ENCODE measurements around the gene PSMC4.
"Not testable (repeated sequence)": the region's sequence is repeated elsewhere in the genome, so short reads cannot be mapped to it uniquely, and the experiment has no call there.

Gene PSMC4

DNA sequence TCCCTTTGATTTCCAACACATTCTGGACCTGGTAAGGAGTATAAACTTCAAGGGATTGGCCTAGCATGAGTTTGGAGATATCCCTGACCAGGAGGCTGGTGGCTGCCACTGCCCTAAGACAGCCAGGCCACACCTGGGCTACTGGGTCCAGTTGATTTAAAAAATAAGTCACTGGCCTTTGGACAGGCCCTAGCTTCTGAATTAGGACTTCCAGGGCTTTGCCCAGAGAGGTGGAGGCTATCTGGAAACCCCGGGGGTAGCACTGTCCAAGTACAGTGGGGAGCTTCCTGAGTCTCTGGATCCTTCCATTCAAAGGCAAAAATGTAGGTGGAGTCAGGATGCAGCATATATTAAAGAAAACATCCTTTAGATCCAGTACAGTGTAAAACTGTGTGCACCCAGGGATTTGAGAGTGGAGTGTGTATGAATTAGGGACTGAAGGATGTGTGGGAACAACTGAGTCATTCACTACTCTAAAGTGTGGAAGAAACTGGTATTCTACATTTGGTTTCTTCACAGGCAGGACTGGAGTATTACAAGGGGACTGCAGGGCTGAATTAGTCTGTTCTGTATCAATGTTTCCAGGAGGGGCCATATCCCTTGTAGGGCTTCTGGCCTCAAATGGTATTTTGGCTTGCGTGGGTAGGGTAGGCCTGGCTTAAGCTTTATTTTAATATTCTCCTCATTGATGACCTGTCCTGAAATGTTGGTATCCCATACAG, 21.8 kb upstream of the PSMC4 start:
- no peak for DNase-seq

DNA sequence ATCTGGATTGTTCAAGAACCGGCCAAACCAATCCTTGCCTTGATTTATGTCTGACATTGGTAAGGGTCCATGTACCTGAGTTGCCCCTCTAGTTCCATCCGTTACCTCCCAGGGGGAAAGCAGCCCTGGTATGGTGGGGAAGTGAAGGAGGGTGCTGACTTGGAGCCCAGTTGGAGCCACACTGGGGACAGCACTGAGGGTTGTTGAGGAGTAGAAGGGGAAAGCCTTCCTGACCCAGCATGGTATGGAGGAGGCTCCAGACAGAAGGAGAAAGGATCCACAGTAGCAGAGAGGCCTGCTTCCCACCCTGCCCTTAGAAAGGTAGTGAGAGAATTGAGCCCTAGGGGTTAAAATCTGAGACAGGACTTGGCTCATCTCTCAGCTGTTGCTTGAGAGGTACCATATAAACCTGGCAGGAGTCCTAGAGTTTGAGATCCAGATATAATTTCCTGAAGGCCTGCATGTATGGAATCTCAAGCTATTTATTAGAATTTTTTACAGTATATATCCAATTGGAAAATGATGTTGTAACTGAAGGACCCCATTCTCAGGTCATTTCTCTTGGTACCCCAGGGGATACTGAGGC, 19.8 kb upstream of the PSMC4 start:
- no peak for DNase-seq

DNA sequence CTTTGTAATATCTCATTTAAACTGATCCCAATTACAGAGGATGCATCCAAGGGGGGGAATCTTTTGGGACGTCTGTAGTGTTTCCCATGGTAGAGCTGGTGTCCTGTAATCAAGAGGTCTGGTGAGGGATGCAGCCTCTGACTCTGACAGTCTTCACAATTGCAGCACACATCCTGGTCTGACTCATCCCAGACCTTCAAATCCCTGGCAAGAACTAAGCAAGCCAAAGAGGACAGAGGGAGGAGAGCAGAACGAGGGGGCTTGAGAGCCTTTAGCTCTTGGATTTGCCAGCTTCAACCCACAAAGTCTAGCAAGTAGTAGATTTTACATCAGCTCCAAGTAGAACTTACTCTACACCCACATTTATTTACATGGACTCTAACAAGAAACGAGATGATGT, 19.3 kb upstream of the PSMC4 start:
- no peak for DNase-seq

DNA sequence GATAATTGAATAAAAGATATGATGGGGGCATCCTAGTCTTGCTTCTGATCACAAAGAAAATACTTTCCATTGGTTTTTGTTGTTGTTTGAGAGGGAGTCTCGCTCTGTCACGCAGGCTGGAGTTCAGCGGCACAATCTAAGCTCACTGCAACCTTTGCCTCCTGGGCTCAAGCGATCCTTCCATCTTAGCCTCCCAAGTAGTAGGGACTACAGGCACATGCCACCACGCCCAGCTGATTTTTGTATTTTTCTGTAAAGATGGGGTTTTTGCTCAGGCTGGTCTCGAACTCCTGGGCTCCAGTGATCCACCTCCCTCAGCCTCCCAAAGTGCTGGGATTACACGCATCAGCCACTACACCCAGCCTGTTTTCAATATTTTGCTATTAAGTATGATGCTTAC, 17.1 kb upstream of the PSMC4 start:
- no peak for DNase-seq

DNA sequence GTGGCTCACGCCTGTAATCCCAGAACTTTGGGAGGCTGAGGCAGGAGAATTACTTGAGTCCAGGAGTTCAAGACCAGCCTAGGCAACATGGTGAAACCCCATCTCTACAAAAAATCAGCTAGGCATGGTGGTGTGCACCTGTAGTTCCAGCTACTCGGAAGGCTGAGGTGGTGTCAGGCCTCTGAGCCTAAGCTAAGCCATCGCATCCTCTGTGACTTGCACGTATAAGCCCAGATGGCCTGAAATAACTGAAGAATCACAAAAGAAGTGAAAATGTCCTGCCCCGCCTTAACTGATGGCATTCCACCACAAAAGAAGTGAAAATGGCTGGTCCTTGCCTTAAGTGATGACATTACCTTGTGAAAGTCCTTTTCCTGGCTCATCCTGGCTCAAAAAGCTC, 13.1 kb upstream of the PSMC4 start:
- DNase-seq: not testable (repeated sequence)

DNA sequence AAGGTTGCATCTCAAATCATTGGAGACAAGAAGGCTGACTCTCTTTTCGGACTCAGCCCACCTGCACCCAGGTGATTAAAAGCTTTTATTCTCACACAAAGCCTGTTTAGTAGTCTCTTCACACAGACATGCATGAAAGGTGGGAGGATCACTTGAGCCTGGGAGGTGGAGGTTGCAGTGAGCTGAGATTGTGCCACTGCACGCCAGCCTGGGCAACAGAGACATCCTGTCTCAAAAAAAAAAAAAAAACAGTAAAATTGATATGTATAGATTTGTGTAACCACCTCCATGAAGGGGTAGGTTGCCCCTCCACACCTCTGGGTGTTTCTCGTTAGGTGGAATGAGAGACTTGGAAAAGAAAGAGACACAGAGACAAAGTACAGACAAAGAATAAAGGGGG, 12.0 kb upstream of the PSMC4 start:
- DNase-seq: not testable (repeated sequence)

DNA sequence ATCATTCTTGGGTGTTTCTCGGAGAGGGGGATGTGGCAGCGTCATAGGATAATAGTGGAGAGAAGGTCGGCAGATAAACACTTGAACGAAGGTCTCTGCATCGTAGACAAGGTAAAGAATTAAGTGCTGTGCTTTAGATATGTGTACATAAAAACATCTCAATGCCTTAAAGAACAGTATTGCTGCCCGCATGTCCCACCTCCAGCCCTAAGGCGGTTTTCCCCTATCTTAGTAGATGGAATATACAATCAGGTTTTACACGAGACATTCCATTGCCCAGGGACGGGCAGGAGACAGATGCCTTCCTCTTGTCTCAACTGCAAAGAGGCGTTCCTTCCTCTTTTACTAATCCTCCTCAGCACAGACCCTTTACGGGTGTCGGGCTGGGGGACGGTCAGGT, 11.6 kb upstream of the PSMC4 start:
- DNase-seq: not testable (repeated sequence)

DNA sequence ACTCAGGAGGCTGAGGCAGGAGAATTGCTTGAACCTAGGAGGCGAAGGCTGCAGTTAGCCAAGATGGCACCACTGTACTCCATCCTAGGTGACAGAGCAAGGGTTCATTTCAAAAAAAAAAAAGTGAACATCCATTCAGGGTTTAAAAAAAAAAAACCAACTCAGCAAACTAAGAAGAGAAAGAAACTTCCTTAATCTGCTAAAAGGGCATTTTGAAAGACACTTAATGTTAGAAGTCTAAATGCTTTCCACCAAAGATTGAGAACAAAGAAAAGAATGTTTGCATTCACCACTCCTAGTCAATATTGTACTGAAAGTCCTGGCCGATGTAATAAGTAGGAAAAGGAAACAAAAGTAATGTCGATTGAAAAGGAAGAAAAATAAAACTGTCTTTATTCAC, 7.1 kb upstream of the PSMC4 start:
- no peak for DNase-seq

DNA sequence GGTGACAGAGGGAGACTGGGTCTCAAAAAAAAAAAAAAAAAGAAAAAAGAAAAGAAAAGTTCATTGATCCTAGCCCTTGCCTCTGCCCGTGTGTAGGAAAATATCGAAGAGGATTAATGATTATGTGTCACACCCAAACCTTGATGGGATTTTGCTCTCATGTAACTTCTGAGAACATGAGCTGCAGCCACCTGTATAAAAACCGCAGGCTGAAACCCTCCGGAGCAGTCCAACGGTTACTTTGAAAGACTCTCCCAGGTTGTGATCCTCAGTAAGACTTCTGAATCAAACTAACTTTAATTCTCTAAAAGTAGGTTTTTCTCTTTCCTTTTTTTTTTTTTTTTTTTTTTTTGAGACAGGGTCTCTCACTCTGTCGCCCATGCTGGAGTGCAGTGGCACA, 4.3 kb upstream of the PSMC4 start:
- DNase-seq: no peak

DNA sequence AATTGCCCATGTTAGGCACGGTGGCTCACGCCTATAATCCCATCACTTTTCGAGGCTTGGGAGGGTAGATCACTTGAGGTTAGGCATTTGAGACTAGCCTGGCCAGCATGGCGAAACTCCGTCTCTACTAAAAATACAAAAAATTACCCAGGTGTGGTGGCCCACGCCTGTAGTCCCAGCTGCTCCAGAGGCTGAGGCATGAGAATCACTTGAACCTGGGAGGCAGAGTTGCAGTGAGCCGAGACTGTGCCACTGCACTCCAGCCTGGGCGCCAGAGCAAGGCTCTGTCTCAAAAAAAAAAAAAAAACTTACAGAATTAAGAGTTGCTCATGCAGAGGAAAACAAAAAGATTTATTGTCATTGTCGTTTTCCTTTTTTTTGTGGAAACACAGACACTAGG, 3.4 kb upstream of the PSMC4 start:
- DNase-seq: no peak

DNA sequence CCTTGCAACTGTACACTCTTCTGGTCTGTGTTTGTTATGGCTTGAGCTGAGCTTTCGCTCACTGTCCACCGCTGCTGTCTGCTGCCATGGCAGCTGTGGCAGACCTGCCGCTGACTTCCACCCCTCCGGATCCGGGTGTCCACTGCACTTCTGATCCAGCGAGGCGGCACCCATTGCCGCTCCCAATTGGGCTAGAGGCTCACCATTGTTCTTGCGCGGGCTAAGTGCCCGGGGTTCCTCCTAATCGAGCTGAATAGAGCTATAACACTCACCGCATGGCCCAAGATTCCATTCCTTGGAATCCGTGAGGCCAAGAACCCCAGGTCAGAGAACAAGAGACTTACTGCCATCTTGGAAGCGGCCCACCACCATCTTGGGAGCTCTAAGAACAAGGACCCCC, 2.2 kb upstream of the PSMC4 start:
- DNase-seq: no peak

DNA sequence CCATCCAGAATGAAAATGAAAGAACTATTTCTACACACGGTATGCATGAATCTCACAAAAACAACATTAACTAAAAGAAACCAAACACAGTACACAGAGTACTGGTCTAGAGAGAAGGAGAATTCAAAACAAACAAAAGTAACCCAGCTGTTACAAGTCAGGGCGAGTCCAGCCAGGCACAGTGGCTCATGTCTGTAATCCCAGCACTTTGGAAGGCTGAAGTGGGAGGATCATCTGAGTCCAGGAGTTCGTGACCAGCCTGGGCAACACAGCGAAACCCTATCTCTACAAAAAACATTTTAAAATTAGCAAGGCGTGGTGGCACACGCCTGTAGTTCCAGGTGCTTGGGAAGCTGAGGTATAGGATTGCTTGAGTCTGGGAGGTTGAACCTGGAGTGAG, 1.7 kb upstream of the PSMC4 start:
- no peak for DNase-seq

DNA sequence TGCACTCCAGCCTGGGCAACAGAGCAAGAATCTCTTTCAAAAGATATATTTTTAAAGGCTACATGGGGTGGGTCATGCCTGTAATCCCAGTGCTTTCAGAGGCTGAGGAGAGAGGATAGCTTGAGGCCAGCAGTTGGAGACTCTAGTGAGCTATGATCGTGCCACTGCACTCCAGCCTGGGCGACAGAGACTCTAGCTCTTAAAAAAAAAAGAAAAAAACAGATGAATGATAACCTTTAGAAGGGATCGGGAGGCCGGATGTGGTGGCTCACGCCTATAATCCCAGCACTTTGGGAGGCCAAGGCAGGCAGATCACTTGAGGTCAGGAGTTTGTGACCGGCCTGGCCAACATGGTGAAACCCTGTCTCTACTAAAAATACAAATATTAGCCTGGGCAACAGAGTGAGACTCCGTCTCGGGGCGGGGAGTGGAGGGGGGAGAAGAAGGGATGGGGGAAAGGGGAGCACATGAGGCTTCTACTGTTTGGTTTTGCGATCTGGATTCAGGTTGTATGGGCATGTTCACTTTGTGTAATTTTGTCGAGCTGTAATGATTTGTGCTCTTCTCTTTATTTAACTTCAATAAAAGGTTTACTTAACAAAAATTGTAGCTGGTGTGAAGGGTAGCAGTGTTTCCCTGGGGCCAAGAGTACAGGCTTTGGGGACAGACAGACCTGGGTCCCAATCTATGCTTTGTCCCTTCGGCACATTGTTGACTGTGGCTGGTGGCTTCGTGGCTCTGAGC, 1.1 kb upstream of the PSMC4 start:
- DNase-seq: peak; percentile 44

DNA sequence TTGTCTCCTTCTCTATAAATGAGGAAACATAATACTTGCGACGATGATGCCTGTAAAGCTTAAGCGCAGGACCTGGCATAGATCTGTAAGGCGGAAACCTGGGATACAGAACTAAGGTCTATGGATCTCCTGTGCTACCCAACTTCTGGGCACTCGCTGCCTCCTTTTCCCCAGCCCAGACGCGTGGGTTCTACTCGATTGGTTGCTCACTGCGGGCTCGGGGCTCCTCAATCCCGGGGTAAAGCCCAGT, 615 bp upstream of the PSMC4 start:
- DNase-seq: peak; percentile 88

DNA sequence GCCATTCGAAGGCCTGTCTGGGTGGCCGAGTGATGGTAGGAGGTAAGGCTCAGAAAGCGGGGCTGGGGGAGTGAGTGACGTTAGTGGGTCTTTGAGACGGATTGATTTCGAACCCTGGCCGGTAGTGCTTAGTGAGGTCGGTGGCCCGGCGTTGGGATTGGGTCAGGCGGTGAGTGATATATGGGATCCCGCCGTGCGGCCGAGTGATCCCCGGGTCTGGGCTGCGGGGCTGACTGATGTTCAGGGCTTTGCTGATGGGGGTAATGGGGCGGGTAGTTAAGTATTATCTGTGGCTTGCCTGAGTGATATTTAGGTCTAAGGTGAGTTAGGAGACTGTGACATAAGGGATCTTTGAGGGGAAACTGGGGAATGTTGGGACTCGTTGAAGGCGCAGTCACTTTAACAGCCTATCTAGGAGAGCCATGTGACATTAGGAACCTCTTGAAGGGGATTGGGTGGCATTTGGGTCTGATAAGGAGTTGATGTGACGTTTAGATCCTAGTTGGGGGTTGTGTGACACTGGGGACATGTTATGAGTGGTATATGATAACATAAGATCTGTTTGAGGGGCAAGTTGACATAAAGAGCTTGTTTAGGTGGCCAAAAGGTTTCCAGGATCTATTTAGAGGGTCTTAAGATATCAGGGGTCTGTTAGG, 543 bp downstream of the PSMC4 start:
- peak; percentile 54 for DNase-seq

DNA sequence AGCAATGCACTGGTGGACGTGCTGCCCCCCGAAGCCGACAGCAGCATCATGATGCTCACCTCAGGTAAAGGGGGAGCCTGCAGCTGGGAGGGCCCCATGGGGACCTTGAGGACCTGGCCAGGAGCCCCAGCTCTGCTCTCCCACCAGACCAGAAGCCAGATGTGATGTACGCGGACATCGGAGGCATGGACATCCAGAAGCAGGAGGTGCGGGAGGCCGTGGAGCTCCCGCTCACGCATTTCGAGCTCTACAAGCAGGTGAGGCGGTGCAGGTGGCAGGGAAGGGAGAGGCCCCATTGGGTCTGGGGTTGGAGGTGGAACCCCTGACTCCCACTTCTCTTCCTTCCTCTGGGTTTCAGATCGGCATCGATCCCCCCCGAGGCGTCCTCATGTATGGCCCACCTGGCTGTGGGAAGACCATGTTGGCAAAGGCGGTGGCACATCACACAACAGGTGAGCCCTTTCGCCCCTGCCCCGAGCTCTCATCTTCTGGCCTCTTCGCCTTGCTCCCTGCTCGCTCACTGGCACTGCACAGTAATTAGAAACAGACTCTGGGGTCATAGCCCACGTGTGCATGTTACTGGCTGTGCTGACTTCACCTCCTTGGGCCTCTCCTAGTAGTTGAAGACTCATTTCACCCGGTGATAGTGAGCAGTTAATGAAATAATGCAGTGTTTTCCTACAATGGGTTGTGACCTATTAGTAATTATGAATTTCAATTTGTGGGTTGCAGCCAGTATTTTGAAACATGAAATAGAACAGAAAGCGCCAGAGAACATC, 3.6 kb downstream of the PSMC4 start:
- DNase-seq: no peak

DNA sequence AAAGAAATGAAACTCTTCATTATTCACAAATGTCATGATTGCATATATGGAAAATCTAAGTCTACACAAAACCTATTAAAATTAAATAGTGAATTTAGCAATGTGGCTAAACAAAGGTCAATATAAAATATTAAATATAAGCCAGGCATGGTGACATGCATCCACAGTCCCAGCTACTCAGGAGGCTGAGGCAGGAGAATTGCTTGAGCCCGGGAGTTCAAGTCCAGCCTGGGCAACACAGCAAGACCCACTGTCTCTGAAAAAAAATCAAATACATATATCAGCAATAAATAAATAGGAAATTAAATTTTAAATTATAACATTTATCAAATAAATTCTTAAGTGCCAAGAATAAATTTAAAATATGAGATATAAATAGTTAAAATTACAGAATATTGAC, 11.9 kb downstream of the PSMC4 start:
- DNase-seq: no peak

DNA sequence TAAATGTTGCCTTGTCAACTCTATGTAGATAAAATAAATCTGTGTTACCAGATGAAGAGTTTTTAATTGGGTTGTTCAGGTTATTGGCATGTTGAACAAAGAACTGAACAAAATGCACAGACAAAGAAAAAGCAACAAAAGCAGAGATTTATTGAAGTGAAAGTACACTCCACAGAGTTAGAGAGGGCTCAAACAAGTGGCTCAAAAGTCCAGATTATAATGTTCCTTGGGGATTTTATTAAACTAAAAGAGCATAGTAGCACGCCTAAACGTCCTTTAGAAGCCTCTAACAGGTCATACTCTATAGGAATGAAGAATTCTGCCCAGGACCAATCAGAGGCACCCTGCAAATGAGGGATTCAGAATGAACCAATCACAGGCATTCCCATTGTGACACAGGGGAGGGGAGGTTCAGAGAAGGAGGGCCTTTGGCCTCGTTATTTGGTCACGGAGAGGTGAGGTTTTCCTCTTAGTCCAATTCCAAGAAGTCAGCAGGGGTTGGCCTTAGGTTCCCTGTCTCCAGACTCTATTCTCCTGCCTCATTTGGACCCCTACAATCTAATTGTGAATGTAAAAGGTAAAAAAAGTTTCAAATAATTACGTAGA, 12.8 kb downstream of the PSMC4 start:
- DNase-seq: no peak

DNA sequence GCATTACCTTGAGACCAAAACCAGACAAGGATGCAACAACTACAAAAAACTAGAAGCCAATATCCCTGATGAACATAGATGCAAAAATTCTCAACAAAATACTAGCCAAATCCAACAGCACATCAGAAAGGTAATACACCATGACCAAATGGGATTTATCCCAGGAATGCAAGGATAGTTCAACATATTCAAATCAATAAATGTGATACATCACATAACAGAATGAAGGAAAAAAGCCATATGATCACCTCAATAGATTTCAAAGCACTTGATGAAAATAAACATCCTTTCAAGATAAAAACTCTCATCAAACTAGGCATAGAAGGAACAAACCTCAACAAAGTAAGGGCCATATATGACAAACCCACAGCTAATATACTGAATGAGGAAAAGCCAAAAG, 15.7 kb downstream of the PSMC4 start:
- no peak for DNase-seq

DNA sequence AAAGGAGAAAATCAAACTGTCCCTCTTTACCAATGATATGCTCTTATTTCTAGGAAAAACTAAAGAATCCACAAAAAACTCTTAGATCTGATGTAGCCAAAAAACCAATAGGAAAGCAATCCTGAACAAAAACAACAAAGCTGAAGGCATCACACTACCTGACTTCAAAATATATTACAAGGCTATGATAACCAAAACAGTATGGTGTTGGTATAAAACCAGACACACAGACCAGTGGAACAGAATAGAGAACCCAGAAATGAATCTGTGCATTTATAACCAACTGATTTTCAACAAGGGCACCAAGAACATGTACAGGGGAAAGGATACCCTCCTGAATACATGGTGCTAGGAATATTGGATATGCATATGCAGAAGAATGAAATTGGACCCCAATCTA, 16.2 kb downstream of the PSMC4 start:
- DNase-seq: no peak

DNA sequence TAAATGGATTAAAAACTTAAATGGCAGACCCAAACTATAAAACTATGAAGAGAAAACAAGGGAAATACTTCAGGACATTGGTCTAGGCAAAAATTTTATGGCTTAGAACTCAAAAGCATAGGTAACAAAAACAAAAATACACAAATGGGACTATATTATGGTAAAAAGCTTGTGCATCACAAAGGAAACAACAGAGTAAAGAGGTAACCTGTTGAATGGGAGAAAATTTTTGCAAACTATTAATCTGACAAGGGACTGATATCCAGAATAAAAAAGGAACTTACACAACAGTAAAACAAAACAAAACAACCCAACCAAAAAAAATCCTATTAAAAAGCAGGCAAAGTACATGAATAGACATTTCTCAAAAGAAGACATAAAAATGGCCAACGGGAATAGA, 16.6 kb downstream of the PSMC4 start:
- no peak for DNase-seq

DNA sequence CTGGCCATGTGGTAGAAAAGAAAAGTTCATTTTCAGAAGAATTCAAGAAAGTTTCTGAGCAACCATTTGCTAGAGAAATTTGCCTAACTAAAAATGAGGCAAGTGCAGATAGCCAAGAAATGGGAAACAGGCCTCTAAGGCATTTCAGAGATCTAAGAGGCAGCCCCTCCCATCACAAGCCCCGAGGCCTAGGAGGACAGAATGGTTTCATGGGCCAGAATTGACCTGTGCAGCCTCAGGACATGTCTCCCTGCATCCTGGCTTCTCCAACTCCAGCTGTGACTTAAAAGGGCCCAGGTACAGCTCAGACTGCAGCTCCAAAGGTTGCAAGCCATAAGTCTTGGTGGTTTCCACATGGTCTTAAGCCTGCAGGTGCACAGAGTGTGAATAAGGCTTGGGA, 22.6 kb downstream of the PSMC4 start:
- no peak for DNase-seq

DNA sequence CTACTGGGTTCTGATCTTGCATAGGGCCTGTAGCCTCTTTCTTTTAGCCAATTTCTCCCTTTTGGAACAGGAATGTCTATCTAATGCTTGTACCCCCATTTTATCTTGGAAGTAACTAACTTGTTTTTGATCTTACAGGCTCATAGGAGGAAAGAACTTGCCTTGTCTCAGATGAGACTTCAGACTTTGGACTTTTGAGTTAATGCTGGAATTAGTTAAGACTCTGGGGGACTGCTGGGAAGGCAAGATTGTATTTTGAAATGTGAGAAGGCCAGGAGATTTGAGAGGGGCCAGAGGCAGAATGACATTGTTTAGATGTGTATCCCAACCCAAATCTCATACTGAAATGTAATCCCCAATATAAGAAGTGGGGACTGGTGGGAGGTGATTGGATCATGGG, 23.4 kb downstream of the PSMC4 start:
- DNase-seq: no peak
